ENCODE measurements around the gene PI4K2A.
"Not testable (repeated sequence)": the region's sequence is repeated elsewhere in the genome, so short reads cannot be mapped to it uniquely, and the experiment has no call there.

PI4K2A gene

DNA sequence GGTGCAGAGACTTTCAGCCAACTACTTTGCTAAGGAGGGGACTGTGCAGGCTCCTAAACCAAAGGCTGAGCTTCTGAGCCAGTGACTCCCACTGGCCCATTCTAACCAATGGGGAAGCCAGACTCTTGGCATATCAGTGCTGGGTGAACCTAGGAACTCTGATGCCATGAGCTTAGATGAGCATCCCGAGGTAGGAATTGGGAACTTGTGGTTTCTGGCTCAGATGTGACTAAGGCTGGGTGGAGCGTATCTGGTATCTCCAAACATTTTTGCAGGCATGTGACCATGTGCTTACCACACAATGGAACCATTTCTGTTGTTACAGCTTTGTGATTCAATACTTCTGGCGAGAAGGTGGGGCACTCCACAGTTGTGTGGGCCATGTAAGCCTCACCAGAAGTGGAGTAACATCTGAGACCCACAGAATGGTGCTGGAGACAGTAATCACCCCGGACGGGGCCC, 49.1 kb downstream of the PI4K2A start:
- DNase-seq: peak; percentile 43 to 50
- TF ChIP-seq GATA1 (IDR thresholded peaks at IDR 0.05; ENCODE audit: low read depth, low read length) (no peak), POLR2A (IDR thresholded peaks at IDR 0.05; ENCODE audit: low read length) (peak; percentile 16)

- TF ChIP-seq POLR2A (IDR thresholded peaks at IDR 0.05; ENCODE audit: low read length) (peak; percentile 2), GATA1 (IDR thresholded peaks at IDR 0.05; ENCODE audit: low read depth, low read length) (no peak)
- DNase-seq: no peak
Measured at GRCh38 chr10:97690133-97690532, 49.7 kb downstream of the PI4K2A start.

GRCh38 chr10:97698072-97698655, 57.7 kb downstream of the PI4K2A start:
- DNase-seq: not testable (repeated sequence)

DNA sequence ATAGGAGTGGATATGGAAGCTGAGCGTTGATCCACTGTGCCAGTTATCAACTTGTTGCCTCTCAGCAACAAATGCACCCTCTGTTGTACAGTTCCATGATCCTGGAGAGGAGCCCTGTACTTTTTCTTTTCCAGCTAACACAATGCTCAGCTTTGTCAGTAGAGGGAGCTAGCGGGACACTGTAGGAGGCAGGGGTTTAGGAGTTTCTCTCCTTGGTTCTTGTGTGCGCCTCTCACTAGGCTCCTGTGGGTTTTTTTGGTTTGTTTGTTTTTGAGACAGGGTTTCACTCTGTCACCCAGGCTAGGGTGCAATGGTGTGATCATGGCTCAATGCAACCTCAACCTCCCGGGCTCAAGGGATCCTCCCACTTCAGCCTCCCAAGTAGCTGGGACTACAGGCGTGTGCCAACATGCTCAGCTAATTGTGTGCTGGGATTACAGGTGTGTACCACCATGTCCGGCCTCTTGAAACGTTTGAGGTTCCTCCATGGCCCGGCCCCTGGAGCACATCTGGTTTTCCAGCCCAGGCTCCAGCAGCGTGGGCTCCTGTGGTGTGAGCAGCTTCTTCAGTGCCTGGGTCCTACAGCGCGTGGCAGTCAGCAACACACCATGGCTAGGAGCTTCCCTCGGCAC, 61.1 kb downstream of the PI4K2A start:
- TF ChIP-seq POLR2A (IDR thresholded peaks at IDR 0.05; ENCODE audit: low read length) (no peak), GATA1 (IDR thresholded peaks at IDR 0.05; ENCODE audit: low read depth, low read length) (no peak)
- peak; percentile 73 to 83 for DNase-seq

GRCh38 chr10:97703398-97704067, 63.1 kb downstream of the PI4K2A start:
- DNase-seq: no peak
- TF ChIP-seq GATA1 (IDR thresholded peaks at IDR 0.05; ENCODE audit: low read depth, low read length) (no peak), POLR2A (IDR thresholded peaks at IDR 0.05; ENCODE audit: low read length) (no peak)

DNA sequence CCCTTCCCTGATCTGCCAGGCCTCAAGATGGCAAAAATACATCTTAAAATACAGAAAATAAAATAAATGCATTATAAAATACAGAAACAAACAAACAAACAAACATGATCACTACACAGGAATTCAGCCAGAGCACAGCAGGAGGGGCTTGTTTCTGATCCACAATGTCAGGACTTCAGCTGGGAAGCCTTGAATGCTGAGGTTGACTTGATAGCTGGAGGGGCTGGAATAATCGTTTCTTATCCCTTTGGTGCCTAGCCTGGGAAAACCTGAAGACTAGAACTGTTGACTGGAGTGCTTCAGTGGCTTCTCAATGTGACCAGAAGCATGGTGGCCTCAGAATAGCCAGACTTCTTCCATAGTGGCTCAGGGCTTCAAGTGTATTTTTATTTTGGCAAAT, 63.9 kb downstream of the PI4K2A start:
- DNase-seq: no peak
- TF ChIP-seq POLR2A (IDR thresholded peaks at IDR 0.05; ENCODE audit: low read length) (no peak), GATA1 (IDR thresholded peaks at IDR 0.05; ENCODE audit: low read depth, low read length) (no peak)

DNA sequence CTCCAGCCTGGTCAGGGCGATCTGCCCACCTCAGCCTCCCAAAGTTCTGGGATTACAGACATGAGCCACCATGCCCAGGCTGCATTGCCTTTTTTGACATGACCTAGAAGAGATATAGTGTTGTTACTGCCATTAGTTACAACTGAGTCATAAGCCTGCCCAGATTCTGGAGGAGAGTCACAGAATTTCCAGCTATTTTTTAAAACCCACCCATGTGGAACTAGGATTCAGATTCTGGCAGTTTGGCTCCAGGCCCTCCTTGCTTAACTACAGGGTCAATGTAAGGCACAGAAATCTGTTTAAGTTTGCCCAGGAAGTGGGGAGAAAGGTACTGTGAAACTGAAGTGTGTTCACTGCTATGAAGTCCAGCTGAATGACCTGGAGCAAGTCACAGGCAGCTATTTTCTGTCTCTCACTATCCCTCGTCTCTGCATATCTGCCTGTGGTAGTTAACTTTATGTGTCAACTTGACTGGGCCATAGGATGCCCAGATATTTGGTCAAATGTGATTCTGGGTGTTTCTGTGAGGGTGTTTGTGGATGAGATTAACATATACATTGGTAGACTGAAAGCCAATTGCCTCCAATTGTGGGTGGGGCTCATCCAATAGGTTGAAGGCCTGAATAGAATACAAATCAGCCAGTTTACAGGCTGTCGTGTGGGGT, 64.7 kb downstream of the PI4K2A start:
- no peak for TF ChIP-seq GATA1 (IDR thresholded peaks at IDR 0.05; ENCODE audit: low read depth, low read length)
- no peak for TF ChIP-seq POLR2A (IDR thresholded peaks at IDR 0.05; ENCODE audit: low read length)
- DNase-seq: peak in 1 of 2 experiments; percentile 25

GRCh38 chr10:97707134-97707861, 66.8 kb downstream of the PI4K2A start:
- TF ChIP-seq POLR2A (IDR thresholded peaks at IDR 0.05; ENCODE audit: low read length) (no peak), GATA1 (IDR thresholded peaks at IDR 0.05; ENCODE audit: low read depth, low read length) (no peak)
- DNase-seq: no peak

DNA sequence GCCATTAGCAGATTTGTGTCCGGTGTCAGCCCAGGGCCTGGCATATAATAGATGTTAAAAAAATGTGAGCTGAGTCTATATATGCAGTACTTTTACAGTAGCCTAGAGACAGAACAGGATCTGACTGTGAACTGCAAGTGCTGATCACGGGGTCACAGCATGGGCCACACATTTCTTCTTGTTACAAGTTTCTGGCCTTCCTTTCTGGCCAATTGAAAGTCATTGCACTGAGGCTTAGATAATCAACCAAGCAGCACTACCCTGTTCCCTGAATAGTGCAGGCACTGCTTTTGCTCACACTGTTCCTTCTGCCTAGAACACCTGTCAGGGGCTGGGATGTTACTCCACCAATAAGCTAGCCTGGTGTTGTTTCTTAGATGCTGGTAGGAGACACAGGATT, 67.7 kb downstream of the PI4K2A start:
- TF ChIP-seq POLR2A (IDR thresholded peaks at IDR 0.05; ENCODE audit: low read length): no peak
- no peak for TF ChIP-seq GATA1 (IDR thresholded peaks at IDR 0.05; ENCODE audit: low read depth, low read length)
- DNase-seq: no peak

GRCh38 chr10:97708976-97709946, 68.8 kb downstream of the PI4K2A start:
- peak; percentile 54 to 74 for DNase-seq
- TF ChIP-seq POLR2A (IDR thresholded peaks at IDR 0.05; ENCODE audit: low read length) (no peak), GATA1 (IDR thresholded peaks at IDR 0.05; ENCODE audit: low read depth, low read length) (no peak)

DNA sequence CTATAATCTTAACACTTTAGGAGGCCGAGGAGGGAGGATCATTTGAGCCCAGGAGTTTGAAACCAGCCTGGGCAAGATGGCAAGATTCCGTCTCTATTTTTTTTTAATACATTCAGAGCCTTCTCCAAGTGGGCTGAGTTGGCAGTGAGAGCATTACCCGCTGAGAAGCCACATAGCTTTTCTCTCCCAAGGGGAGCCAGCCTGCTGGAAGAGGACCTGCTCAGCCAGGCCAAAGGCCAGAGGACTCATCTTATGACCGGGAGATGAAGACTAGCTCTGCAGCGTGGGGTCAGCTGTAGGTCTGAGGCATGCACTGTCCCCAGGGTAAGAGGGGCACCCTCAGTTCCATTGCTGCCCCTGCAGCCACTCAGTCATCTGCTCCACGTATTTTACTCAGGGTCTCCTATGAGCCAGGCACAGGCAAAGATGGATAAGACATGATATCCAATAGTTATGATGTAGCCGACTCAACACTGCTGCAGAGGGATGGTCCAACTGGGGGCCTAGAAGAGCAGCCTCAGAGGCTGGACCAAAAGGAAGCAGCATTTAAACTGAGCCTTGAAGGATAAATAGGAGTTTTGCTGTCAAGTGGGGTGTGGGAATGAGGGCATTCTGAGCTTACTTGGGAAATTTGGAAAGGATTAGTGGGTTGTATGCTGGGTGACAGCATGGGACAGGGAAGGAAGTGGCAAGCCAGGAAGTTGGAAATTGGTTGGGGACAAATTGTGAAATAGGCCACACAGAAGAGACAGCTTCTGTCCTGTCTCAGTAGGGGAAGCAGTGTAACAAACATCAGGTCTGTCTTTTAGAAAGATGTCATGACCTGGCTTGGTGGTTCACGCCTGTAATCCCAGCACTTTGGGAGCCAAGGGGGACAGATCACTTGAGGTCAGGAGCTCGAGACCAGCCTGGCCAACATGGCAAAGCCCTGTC, 71.4 kb downstream of the PI4K2A start:
- TF ChIP-seq POLR2A (IDR thresholded peaks at IDR 0.05; ENCODE audit: low read length) (no peak), GATA1 (IDR thresholded peaks at IDR 0.05; ENCODE audit: low read depth, low read length) (no peak)
- no peak for DNase-seq

- no peak for TF ChIP-seq GATA1 (IDR thresholded peaks at IDR 0.05; ENCODE audit: low read depth, low read length)
- TF ChIP-seq POLR2A (IDR thresholded peaks at IDR 0.05; ENCODE audit: low read length): no peak
- no peak for DNase-seq
Measured at GRCh38 chr10:97713339-97713825, 72.9 kb downstream of the PI4K2A start, which contains the start of gene MARVELD1. MARVELD1 (plus strand) TSS chr10:97713730; CDS start chr10:97713877, 147 bp downstream.
